GM19397 (cell line): ENCODE measurements around the gene ZNF460.
"Not testable (repeated sequence)": the region's sequence is repeated elsewhere in the genome, so short reads cannot be mapped to it uniquely, and the experiment has no call there.

ENCODE experiments used
- ATAC-seq: cut with Tn5 transposase; IDR thresholded peaks from one replicate; pipeline ENCODE4 v1.9.1; 2021; ENCODE audit warnings: mild to moderate bottlenecking, moderate library complexity; ENCODE audit not compliant: unreplicated experiment

Gene ZNF460

GRCh38 chr19:57280165-57280961 is at the start of gene ZNF460:
ZNF460 (plus strand) TSS chr19:57280485; CDS start chr19:57280807, 322 bp downstream.
- peak; percentile 72 for ATAC-seq

GRCh38 chr19:57231686-57232085 is 48.6 kb upstream of the ZNF460 start:
- ATAC-seq = no peak

- ATAC-seq = no peak
Measured at GRCh38 chr19:57233207-57233606, 47.1 kb upstream of the ZNF460 start.

GRCh38 chr19:57239982-57240310 is 40.3 kb upstream of the ZNF460 start:
- ATAC-seq = no peak

GRCh38 chr19:57240311-57241090 is 39.8 kb upstream of the ZNF460 start, which contains the start of gene ZNF805:
ZNF805 (plus strand) TSS chr19:57240632; CDS start chr19:57240892, 260 bp downstream.
- ATAC-seq = peak; percentile 95

GRCh38 chr19:57241176-57241575 is 39.1 kb upstream of the ZNF460 start:
- no peak for ATAC-seq

- no peak for ATAC-seq
Measured at GRCh38 chr19:57242821-57243220, 37.5 kb upstream of the ZNF460 start.

GRCh38 chr19:57244513-57244912 is 35.8 kb upstream of the ZNF460 start:
- no peak for ATAC-seq

- no peak for ATAC-seq
Measured at GRCh38 chr19:57245066-57245465, 35.2 kb upstream of the ZNF460 start.

- ATAC-seq = no peak
Measured at GRCh38 chr19:57245959-57246358, 34.3 kb upstream of the ZNF460 start.

- no peak for ATAC-seq
Measured at GRCh38 chr19:57248646-57249045, 31.6 kb upstream of the ZNF460 start.

GRCh38 chr19:57249329-57249728 is 31.0 kb upstream of the ZNF460 start:
- no peak for ATAC-seq

GRCh38 chr19:57253767-57254166 is 26.5 kb upstream of the ZNF460 start:
- ATAC-seq = not testable (repeated sequence)

GRCh38 chr19:57262044-57262443 is 18.2 kb upstream of the ZNF460 start:
- no peak for ATAC-seq

GRCh38 chr19:57263244-57263741 is 17.0 kb upstream of the ZNF460 start:
- ATAC-seq = no peak

- no peak for ATAC-seq
Measured at GRCh38 chr19:57267291-57267690, 13.0 kb upstream of the ZNF460 start.

- ATAC-seq = no peak
Measured at GRCh38 chr19:57269515-57270250, 10.6 kb upstream of the ZNF460 start.

GRCh38 chr19:57271280-57271679 is 9.0 kb upstream of the ZNF460 start:
- ATAC-seq = no peak

GRCh38 chr19:57273014-57273413 is 7.3 kb upstream of the ZNF460 start:
- ATAC-seq = no peak

- no peak for ATAC-seq
Measured at GRCh38 chr19:57276430-57276829, 3.9 kb upstream of the ZNF460 start.

- ATAC-seq = not testable (repeated sequence)
Measured at GRCh38 chr19:57278481-57278880, 1.8 kb upstream of the ZNF460 start.
